Effector memory CD8-positive, alpha-beta T cell (primary cell): ENCODE results near the gene PRSS50.

Source experiments
- ATAC-seq: fragments of 150-1000 bp; cut with Tn5 transposase; replicated peaks from 2 replicates; pipeline ENCODE4 v1.10.0; 2021; ENCODE audit warnings: mild to moderate bottlenecking, moderate library complexity
- DNase-seq, 3 experiments: peaks; one replicate each; pipeline ENCODE4 v3.0.0; 2021
- H3K27ac Mint-ChIP-seq, 2 donors: one replicate each; pipeline ENCODE4 v1.8.0; 2022; ENCODE audit warnings: mild to moderate bottlenecking in 2 of 2, mixed read lengths in 2 of 2, moderate library complexity in 2 of 2
- H3K27me3 Mint-ChIP-seq, 2 donors: one replicate each; pipeline ENCODE4 v1.8.0; 2022; ENCODE audit warnings: mixed read lengths in 2 of 2
- H3K36me3 Mint-ChIP-seq: one replicate; pipeline ENCODE4 v1.8.0; 2022; ENCODE audit warnings: mild to moderate bottlenecking, moderate library complexity, mixed read lengths; ENCODE audit not compliant: insufficient read depth
- H3K4me1 Mint-ChIP-seq, 2 donors: one replicate each; pipeline ENCODE4 v1.8.0; 2022; ENCODE audit warnings: low read depth in 2 of 2, mixed read lengths in 2 of 2
- H3K4me3 Mint-ChIP-seq, 2 donors: one replicate each; pipeline ENCODE4 v1.8.0; 2022; ENCODE audit warnings: mild to moderate bottlenecking in 2 of 2, mixed read lengths in 2 of 2, moderate library complexity in 2 of 2
- H3K9me3 Mint-ChIP-seq, 2 donors: one replicate each; pipeline ENCODE4 v1.8.0; 2022; ENCODE audit warnings: mixed read lengths in 2 of 2

The PRSS50 gene

GRCh38 chr3:46716461-46717441 lies 918 bp downstream of the PRSS50 start:
- Mint-ChIP-seq H3K27me3 (peaks cover 20 to 56% of the 10 kb centered on the region in 2 donors), H3K36me3 (no peaks in the 10 kb centered on the region), H3K9me3 (no peaks in the 10 kb centered on the region), H3K27ac (no peak overlapping the region), H3K4me1 (no peaks in the 10 kb centered on the region), H3K4me3 (no peak overlapping the region)
- ATAC-seq (no peak), DNase-seq (no peak)

GRCh38 chr3:46715507-46716175 lies 2.0 kb downstream of the PRSS50 start:
- Mint-ChIP-seq H3K27me3 (peaks cover 20 to 50% of the 10 kb centered on the region in 2 donors), H3K4me3 (no peak overlapping the region), H3K4me1 (no peaks in the 10 kb centered on the region), H3K36me3 (peaks cover 2% of the 10 kb centered on the region), H3K9me3 (no peaks in the 10 kb centered on the region), H3K27ac (no peak overlapping the region)
- no peak for DNase-seq
- ATAC-seq: no peak

- no peak for DNase-seq
- Mint-ChIP-seq H3K27ac (no peak overlapping the region), H3K4me3 (no peak overlapping the region), H3K4me1 (no peaks in the 10 kb centered on the region), H3K9me3 (no peaks in the 10 kb centered on the region), H3K27me3 (peaks cover 20 to 46% of the 10 kb centered on the region in 2 donors), H3K36me3 (peaks cover 2% of the 10 kb centered on the region)
- no peak for ATAC-seq
Measured at GRCh38 chr3:46714728-46715506, 2.8 kb downstream of the PRSS50 start.

GRCh38 chr3:46713898-46714552 lies 3.6 kb downstream of the PRSS50 start:
- Mint-ChIP-seq H3K4me1 (no peaks in the 10 kb centered on the region), H3K9me3 (no peaks in the 10 kb centered on the region), H3K4me3 (no peak overlapping the region), H3K36me3 (peaks cover 2% of the 10 kb centered on the region), H3K27me3 (peaks cover 16 to 37% of the 10 kb centered on the region in 2 donors), H3K27ac (no peak overlapping the region)
- DNase-seq (no peak), ATAC-seq (no peak)

GRCh38 chr3:46713050-46713897 lies 4.4 kb downstream of the PRSS50 start:
- Mint-ChIP-seq H3K36me3 (peaks cover 2% of the 10 kb centered on the region), H3K4me1 (no peaks in the 10 kb centered on the region), H3K27ac (no peak overlapping the region), H3K4me3 (no peak overlapping the region), H3K9me3 (no peaks in the 10 kb centered on the region), H3K27me3 (peaks cover 12 to 30% of the 10 kb centered on the region in 2 donors)
- DNase-seq (no peak), ATAC-seq (no peak)

- DNase-seq: no peak
- Mint-ChIP-seq H3K9me3 (no peaks in the 10 kb centered on the region), H3K27ac (no peak overlapping the region), H3K36me3 (peaks cover 2% of the 10 kb centered on the region), H3K27me3 (peaks cover 6 to 21% of the 10 kb centered on the region in 2 donors), H3K4me3 (no peak overlapping the region), H3K4me1 (no peaks in the 10 kb centered on the region)
- no peak for ATAC-seq
Measured at GRCh38 chr3:46712191-46713049, 5.2 kb downstream of the PRSS50 start.

- no peaks in the 10 kb centered on the region for H3K4me1 Mint-ChIP-seq
- H3K9me3 Mint-ChIP-seq: no peaks in the 10 kb centered on the region
- peaks cover 2% of the 10 kb centered on the region for H3K36me3 Mint-ChIP-seq
- H3K27ac Mint-ChIP-seq: no peak overlapping the region
- no peak for ATAC-seq
- no peak overlapping the region for H3K4me3 Mint-ChIP-seq
- no peak for DNase-seq
- peaks cover 6 to 17% of the 10 kb centered on the region in 2 donors for H3K27me3 Mint-ChIP-seq
Measured at GRCh38 chr3:46711760-46712159, 5.9 kb downstream of the PRSS50 start.

- H3K36me3 Mint-ChIP-seq: peaks cover 2% of the 10 kb centered on the region
- DNase-seq (no peak), ATAC-seq (no peak)
- H3K4me3 Mint-ChIP-seq: no peak overlapping the region
- no peaks in the 10 kb centered on the region for H3K4me1 Mint-ChIP-seq
- no peak overlapping the region for H3K27ac Mint-ChIP-seq
- peaks cover 6 to 15% of the 10 kb centered on the region in 2 donors for H3K27me3 Mint-ChIP-seq
- H3K9me3 Mint-ChIP-seq: no peaks in the 10 kb centered on the region
Measured at GRCh38 chr3:46711305-46711704, 6.4 kb downstream of the PRSS50 start.

GRCh38 chr3:46710671-46711295 lies 6.9 kb downstream of the PRSS50 start:
- H3K4me3 Mint-ChIP-seq: no peak overlapping the region
- no peak for ATAC-seq
- no peaks in the 10 kb centered on the region for H3K9me3 Mint-ChIP-seq
- no peak for DNase-seq
- H3K27ac Mint-ChIP-seq: no peak overlapping the region
- peaks cover 2% of the 10 kb centered on the region for H3K36me3 Mint-ChIP-seq
- H3K4me1 Mint-ChIP-seq: no peaks in the 10 kb centered on the region
- H3K27me3 Mint-ChIP-seq: peaks cover 2 to 15% of the 10 kb centered on the region in 2 donors

GRCh38 chr3:46710229-46710628 lies 7.4 kb downstream of the PRSS50 start:
- H3K4me3 Mint-ChIP-seq: no peak overlapping the region
- H3K4me1 Mint-ChIP-seq: peaks cover 0 to 2% of the 10 kb centered on the region in 2 donors
- no peak overlapping the region for H3K27ac Mint-ChIP-seq
- no peak for DNase-seq
- H3K9me3 Mint-ChIP-seq: no peaks in the 10 kb centered on the region
- peaks cover 0 to 12% of the 10 kb centered on the region in 2 donors for H3K27me3 Mint-ChIP-seq
- peaks cover 2% of the 10 kb centered on the region for H3K36me3 Mint-ChIP-seq
- ATAC-seq: no peak

GRCh38 chr3:46709721-46710120 lies 7.9 kb downstream of the PRSS50 start:
- no peak for ATAC-seq
- Mint-ChIP-seq H3K27me3 (peaks cover 0 to 8% of the 10 kb centered on the region in 2 donors), H3K27ac (no peak overlapping the region), H3K4me1 (peaks cover 0 to 2% of the 10 kb centered on the region in 2 donors), H3K4me3 (no peak overlapping the region), H3K36me3 (peaks cover 2% of the 10 kb centered on the region), H3K9me3 (no peaks in the 10 kb centered on the region)
- no peak for DNase-seq
